NK-92 treated with Interleukin-12 subunit alpha and Interleukin-12 subunit beta, amount 100 ng/mL, for 24 hours (cell line): ENCODE results near the gene CRYGS.
"Not testable (repeated sequence)": the region's sequence is repeated elsewhere in the genome, so short reads cannot be mapped to it uniquely, and the experiment has no call there.

Experiments used
- DNase-seq: peaks from one replicate; lab custom pipeline; 2025; lab: John Stamatoyannopoulos, UW

CRYGS gene

GRCh38 chr3:186552408-186553031 lies 8.3 kb upstream of the CRYGS start:
- DNase-seq = no peak

- DNase-seq = no peak
These were observed 7.2 kb upstream of the CRYGS start for GRCh38 chr3:186551387-186551786.

DNA sequence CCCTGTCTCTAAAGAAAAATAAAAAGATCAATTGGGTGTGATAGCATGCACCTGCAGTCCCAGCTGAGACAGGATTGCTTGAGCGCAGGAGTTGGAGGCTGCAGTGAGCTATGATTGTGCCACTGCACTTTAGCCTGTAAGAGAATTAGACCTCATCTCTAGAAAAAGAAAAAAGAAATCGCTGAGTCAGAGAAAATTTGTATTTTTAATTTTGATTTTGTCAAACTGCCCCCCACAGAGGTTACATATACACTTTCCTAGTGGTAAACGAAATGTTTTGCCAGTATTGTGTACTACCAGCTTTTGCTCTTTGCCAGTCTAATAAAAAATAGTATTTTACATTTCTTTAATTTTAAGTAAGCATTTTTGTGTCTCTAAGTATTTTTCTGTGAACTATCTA lies 5.3 kb upstream of the CRYGS start:
- no peak for DNase-seq

DNA sequence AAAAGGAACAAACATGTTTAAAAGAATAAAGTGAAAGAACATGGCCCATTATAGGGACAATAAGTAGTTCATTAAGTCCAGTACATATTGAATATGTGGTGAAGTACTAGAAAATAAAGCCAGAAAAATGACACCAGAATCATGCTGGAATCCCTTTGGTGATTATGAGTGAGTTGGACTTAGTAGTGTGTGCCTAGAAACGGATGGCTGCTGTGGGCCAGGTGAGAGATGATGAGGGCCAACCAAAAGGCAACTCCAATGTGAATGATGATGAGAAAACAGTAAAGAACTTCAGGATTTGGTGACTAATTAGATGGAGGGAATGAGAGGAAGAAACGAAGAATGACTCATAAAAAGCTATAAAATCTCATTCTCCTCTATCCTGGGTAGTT lies 3.3 kb downstream of the CRYGS start:
- no peak for DNase-seq

DNA sequence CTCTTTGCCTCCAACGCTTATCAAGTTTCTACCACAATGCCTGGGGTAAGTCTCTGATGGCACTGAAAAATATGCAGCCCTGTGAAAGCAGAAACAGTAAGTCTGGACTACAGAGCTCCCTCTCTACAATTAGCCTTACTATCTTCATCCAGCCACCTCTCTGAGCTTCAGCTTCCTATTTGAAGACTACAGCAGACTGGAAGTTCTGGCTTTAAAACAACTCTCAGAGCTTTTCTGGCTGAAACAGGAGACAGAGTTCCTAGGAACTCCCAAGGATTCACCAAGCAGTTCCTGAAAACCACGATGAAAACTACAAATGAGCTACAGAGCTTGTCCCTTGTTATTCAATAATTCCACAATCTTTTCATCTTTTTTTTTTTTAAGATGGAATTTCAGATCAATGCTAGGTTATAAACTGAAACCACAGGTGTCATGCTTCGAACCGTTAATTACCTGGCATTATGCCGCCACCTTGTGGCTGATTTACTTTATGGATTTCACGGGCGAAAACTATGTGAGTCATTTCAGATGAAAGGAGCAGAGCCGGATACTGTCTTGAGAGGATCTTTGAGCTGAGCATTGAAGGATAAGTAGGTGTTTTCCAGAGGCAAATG lies 3.9 kb downstream of the CRYGS start:
- peak; percentile 24 for DNase-seq

DNA sequence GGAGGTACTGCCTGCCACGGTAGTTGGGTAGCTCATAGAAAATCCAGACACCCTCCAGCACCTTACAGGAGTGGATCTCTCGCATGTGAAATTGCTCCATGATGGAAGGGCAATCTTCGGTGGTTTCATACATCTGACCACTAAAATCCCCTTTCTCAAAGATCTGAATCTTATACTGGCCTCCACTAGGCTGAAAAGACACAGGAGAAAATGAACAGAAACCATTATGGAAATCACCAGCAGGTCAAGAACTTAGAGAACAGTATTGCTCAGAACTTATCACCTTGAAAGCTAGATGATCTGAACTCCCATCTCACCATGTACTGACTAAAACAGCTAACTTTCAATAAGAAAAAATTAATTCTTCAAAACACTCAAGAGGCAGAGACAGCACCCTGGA lies 5.4 kb downstream of the CRYGS start:
- no peak for DNase-seq

DNA sequence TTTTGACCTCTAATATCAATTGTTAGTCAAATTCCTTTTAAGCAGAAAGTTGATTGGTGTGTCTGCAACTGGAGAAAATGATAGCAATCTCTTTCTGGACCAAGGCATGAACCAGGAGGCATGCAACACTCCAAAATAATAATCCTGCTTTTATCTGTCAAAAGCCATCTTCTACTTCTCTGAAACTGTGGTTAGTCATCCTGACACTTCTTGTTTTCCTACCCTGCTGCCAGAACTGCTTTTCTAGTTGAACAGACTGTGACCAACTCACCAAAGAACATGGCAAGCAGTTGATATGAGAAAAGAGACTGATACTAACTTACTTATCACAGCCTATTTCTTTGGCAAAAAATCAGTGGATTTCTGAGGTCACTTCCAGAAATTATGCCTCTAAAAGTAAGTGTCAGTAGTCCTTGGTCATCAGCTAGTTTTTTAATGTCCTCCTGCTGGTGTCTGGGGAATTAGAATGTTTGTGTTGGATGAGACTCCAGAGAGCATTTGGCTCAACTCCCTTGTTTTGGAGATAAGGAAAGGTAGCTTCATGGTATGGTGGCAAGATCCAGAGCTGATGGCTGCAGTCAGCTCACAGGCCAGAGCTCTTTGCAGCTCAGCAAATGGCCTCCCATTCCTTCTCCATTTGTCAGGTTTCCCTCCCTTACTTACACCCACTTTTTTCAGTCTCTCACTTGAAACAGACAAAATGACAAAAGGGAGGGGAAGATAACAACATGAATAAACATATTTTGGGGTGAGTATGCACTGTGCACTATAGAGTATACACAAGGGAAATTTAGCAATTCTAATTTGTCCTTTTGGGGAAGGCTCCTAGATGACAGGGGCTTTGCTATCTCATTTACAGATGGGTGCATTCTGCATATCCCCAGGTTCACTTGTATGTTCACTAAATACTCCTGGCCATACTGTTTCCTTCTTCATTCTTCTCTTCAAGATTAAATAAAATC lies 7.0 kb downstream of the CRYGS start:
- DNase-seq = no peak

DNA sequence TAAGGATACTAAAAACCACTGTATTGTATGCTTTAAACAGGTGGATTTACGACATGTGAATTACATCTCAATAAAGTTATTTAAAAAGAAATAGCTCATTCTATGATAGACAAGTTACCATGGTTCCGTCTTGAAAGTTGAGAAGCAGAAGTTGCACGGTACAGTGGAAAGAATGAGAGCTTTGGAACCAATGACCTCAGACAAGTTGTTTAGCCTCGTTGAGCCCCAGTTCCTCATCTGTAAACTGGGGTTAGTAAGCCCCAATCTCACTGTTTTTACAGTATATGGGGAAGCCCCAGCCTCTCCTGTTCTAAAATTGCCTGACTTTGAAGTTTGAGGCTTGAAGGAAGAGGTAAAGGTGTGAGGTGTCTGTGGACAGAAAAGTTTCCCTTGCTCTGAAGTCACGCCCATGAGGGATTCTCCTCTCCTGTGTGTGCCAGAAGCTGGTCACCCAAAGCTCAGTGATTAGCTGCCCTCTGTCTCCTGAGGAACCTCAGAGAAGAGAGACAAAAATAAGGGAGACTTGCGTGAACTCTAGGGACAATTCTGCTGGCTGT lies 10.0 kb downstream of the CRYGS start:
- no peak for DNase-seq

GRCh38 chr3:186532598-186533072 lies 11.5 kb downstream of the CRYGS start:
- no peak for DNase-seq

DNA sequence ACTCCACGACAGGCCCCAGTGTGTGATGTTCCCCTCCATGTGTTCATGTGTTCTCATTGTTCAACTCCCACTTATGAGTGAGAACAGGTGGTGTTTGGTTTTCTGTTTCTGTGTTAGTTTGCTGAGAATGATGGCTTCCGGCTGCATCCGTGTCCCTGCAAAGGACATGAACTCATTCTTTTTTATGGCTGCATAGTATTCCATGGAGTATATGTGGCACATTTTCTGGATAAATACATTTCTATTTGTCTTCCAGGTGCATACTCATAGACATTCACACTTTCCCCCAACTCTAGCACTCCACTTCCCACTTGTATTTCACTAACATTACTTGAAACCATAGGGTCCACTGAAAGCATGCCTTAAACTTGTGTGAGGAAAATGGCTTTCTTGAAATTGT lies 12.5 kb downstream of the CRYGS start:
- DNase-seq = not testable (repeated sequence)

- DNase-seq = no peak
These were observed 13.8 kb downstream of the CRYGS start for GRCh38 chr3:186530415-186530814.

DNA sequence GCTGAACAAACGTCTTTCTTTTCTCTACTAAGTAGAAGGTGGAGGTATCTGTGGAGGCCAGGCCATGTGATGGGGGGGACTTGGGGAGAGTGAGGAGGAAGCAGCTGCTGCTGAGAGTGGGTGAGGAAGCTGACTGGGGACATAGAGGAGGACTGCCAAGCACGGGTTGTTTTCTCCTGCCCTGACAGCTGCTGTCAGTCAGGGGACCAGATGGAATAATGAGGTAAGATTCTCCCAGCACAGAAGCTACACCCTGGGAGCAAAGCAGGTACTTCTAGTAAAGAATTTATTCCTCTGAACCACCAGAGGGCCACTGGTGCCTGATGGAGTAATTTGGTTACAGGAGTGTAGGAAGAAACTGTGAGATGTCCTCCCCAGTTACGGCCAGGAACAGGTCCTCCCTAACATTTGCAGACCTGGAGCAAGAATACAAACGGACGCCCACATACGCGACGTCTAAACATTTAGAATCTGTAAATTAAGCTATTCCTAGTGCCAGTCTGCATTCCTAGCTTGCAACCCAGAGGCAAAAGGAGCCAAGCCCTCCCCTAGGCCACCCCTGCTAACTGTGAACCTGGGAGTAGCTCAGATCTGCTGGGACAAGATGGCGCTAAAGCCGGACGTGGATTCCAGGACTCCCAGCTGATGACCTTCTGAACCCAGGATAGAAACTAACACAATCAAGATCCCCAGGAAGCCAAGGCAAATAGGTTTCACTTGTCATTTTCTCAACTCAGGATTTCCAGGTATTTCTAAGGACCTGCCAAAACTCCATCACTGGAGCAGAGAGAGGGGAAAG lies 14.8 kb downstream of the CRYGS start:
- DNase-seq = no peak

DNA sequence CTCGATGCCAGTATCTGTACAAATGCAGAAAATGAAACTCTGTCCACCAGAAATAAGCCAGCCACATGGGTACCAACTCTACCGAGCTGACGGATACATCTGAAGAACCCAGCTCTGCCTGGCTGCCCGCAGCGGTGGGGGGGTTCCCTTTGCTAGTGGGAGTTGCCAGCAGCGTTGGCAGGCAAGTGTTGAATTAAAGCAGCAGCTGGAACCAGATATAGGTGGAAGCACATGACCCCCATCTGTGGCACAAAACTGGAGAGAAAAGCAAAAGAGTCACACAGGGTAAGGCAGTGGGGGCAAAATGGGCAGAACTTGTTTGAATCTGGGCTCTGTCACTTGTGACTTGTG lies 17.9 kb downstream of the CRYGS start:
- no peak for DNase-seq

DNA sequence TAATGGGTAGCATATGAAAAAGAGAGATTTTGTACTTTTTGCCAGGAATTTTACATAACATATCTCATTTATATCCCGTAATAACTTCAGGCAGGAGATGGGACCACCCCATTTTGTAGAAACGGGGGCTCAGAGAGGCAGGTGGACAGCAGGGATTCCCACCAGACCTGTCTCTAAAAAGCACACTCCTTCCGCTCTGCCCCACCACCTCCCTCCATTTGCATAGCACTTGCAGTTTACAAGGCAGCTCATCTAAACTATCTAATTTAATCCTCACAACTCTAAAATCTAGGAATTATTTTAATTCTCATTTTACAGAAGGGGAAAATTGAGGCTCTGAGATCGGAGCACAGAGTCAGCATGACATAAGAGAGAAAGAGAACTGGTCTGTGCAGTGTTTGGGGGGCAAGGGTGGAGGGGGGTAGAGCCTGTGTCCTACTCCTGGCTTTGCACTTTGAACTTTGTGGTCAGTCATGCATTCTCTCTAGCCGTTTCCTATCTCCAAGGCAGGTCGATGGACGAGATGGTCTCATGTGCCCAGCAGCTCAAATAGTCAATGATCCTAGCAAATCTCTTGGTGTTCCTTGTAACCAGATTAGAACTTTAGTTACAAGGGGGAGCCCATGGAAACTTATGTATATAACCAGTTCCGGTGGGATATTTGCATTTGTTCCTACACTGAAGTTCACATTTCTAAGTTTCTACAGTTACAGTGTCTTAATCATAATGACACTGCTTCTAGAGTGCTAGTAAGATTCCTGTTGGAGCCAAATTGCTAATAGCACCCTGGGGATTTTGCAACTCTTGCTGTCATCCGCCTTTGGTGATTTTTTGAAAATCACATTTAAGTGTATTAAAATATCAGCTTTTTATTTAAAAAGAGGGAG lies 18.6 kb downstream of the CRYGS start:
- no peak for DNase-seq

DNA sequence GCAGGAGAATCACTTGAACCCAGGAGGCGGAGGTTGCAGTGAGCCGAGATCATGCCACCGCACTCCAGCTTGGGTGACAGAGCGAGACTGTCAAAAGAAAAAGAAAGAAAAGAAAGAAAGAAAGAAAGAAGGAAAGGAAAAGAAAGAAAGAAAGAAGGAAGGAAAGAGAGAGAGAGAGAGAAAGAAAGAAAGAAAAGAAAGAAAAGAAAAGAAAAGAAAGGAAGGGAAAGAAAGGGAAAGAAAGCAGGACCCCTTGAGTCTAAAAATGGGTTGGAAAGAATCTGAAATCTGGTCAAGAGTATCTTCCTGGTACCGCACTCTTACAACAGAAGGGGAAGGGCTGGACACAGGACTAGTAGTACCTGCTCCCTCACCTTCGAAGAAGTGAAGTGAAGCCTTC lies 19.6 kb downstream of the CRYGS start:
- no peak for DNase-seq

DNA sequence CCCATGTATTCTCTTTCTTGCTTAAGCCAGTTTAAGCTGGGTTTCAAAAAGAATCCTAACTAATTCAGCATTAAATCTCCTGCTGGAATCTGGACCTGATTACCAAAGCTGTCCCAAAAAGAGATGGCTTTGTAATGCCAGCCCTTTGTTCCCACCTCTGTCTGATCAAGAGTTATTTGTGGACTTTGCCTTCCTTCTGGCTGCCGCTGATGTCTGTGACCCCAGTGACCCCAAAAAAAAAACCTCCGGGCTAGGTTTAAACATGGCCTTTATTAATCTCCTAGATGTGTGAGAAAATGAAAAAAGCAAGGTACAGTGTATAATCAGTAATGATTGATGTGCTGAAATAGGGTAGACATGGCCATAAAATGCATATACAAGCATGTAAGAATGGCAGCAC lies 20.7 kb downstream of the CRYGS start:
- no peak for DNase-seq

DNA sequence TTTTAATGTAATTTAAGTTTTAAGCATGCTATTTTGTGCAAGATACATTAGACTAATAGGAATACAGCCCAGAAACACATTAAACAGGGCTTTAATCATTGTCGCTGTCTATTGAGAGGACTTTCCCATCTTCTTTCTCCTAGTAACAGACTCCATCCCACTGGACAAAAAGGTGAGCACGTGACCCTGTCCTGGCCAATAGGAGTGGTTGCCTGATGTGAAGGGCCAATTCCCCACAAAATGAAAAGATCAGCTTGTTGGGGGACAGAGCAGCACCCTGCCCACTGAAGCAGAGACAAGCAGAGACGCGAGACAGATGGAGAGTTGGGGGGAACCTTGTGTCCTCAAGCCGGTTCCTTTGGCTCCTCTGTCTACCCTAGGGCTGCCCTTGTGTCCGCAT lies 21.2 kb downstream of the CRYGS start:
- no peak for DNase-seq

DNA sequence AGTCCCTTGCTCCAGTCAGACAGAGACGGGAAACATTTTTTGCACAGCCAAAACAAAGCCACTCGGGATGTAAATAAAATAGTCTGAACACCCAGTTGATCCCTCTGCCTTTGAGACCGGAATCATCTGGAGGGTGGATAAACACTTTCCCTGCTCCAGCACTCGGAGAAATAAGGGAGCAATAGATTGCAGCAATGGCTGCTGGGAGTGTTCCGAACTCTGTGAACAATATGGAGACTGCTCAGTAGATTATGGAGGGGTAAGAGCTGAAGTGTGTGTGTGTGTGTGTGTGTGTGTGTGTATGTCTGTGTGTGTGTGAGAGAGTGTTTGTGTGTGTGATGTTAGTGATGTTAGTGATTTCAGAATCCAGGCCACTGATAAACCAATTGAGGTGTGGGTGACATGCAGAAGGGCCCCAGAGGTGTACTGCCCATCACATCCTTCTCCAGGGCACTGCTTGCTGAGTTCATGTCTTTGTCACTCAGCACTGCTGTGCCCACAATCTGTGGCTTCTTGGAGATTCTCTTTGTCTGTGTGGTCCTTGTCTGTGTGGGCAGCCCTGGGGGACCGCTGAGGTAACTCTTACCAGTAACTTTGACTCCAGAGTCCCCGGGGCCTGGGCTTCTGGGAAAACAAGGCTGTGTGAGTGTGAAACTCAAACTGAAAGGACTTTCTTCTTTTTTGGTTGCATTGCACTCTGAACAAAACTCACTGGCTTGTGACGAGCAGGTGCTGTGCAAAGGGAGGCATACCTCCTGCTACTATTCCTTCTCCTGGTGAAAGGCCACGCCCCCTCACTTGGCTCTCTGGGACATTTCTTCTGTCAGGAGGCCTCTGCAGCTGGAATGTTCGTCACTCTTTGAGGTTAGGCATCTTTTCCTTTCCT lies 23.0 kb downstream of the CRYGS start:
- DNase-seq = no peak

DNA sequence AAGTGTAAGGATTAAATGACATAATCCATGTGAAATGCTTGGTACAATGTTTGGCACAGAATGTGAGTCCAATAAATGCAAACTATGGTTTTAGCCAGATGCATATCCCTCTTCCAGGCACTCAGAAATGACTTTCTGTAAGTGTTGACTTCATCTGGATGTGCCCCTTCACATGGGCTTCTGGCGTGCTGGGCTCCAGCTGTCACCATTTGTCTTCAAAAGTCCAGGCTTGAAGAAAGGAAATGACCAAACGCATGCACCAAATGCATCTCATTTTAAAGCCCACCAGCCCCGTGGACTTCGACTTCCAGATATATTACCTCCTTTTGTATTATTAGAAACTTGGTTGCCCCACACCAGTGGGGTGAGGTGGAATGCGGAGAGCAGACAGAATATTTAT lies 23.7 kb downstream of the CRYGS start:
- DNase-seq = no peak
